GM23248 (cell line): Measurements from ENCODE around the gene RELN. TPM values are rescaled to one million over a fixed set of nuclear protein-coding genes. Genes with fewer than 3 reads are reported as not detected.

ENCODE experiments used
- DNase-seq: peaks from one replicate; pipeline ENCODE4 v3.0.0-alpha.2; 2015
- H2AFZ ChIP-seq: fragments of 200-600 bp; sonication (generic); 2 replicates; pipeline ENCODE4 v1.6.1; 2016; ENCODE audit warnings: antibody characterized with exemption
- H3F3A ChIP-seq: fragments of 200-600 bp; sonication (generic); 2 replicates; pipeline ENCODE4 v1.6.1; 2016; ENCODE audit warnings: mild to moderate bottlenecking, antibody characterized with exemption, mixed run types; ENCODE audit not compliant: insufficient read depth
- H3K27ac ChIP-seq: fragments of 200-600 bp; sonication (generic); 2 replicates; pipeline ENCODE4 v1.5.1; 2016; ENCODE audit warnings: mild to moderate bottlenecking
- H3K27me3 ChIP-seq: fragments of 200-600 bp; sonication (generic); replicated peaks from 2 replicates; pipeline ENCODE4 v1.6.1; 2016; ENCODE audit warnings: mild to moderate bottlenecking; ENCODE audit not compliant: insufficient read depth
- H3K36me3 ChIP-seq: fragments of 200-600 bp; sonication (generic); 2 replicates; pipeline ENCODE4 v1.6.1; 2016; ENCODE audit warnings: low read depth, mild to moderate bottlenecking
- H3K4me1 ChIP-seq: fragments of 200-600 bp; sonication (generic); 2 replicates; pipeline ENCODE4 v1.6.1; 2016; ENCODE audit warnings: mild to moderate bottlenecking; ENCODE audit not compliant: insufficient read depth
- H3K4me2 ChIP-seq: fragments of 200-600 bp; sonication (generic); one replicate; pipeline ENCODE4 v1.6.1; 2016; ENCODE audit warnings: mild to moderate bottlenecking; ENCODE audit not compliant: unreplicated experiment
- H3K4me3 ChIP-seq: fragments of 200-600 bp; sonication (generic); 2 replicates; pipeline ENCODE4 v1.5.1; 2016; ENCODE audit warnings: mild to moderate bottlenecking
- H3K79me2 ChIP-seq: fragments of 200-600 bp; sonication (generic); 2 replicates; pipeline ENCODE4 v1.6.1; 2016; ENCODE audit warnings: mild to moderate bottlenecking; ENCODE audit not compliant: insufficient read depth
- H3K9ac ChIP-seq: fragments of 200-600 bp; sonication (generic); 2 replicates; pipeline ENCODE4 v1.6.1; 2016; ENCODE audit warnings: mild to moderate bottlenecking
- H3K9me2 ChIP-seq: fragments of 200-600 bp; sonication (generic); 2 replicates; pipeline ENCODE4 v1.6.1; 2016; ENCODE audit warnings: mixed run types, mild to moderate bottlenecking, moderate library complexity; ENCODE audit not compliant: insufficient read depth
- H3K9me3 ChIP-seq: fragments of 200-600 bp; sonication (generic); one replicate; pipeline ENCODE4 v1.6.1; 2017; ENCODE audit warnings: low read depth
- H4K20me1 ChIP-seq: fragments of 200-600 bp; sonication (generic); 2 replicates; pipeline ENCODE4 v1.6.0; 2016; ENCODE audit not compliant: insufficient read depth
- EZH2 ChIP-seq: fragments of 200-600 bp; sonication (generic); IDR thresholded peaks from 2 replicates; pipeline ENCODE4 v1.6.1; 2018; ENCODE audit warnings: antibody characterized with exemption, mild to moderate bottlenecking; ENCODE audit not compliant: insufficient read depth, poor library complexity, severe bottlenecking
- EZH2phosphoT487 ChIP-seq: fragments of 200-600 bp; sonication (generic); IDR thresholded peaks from 2 replicates; pipeline ENCODE4 v1.6.1; 2018; ENCODE audit warnings: antibody characterized with exemption, moderate library complexity, mild to moderate bottlenecking, low read depth; ENCODE audit not compliant: insufficient read depth
- WGBS, 2 experiments: methylation state at CpG; one replicate each; pipeline ENCODE4 v1.1.6; 2015 to 2017; ENCODE audit warnings: low lambda C conversion rate in 2 of 2, low coverage in 1 of 2; ENCODE audit errors: missing lambda C conversion rate in 2 of 2; 5-methylcytosine and 5-hydroxymethylcytosine counted together
- in situ Hi-C: fragments of 300-500 bp; cut with MboI; formaldehyde crosslinking; loops from 2 replicates; pipeline ENCODE4 v1.15.0; 2020
- polyA plus RNA-seq: library from polyadenylated mRNA; unstranded; fragments of >200 nt; fragmentation: Nextera tagmentation; extraction: Ambion mirVana; gene quantifications from 2 replicates; pipeline ENCODE4 v1.2.1, GENCODE V29; 2016
- total RNA-seq: library from RNA; depleted of rRNA; stranded (reverse); fragments of >200 nt; shearing (Covaris generic); gene quantifications from 2 replicates; pipeline ENCODE4 v1.2.3, GENCODE V29; 2014

Gene RELN
- total and polyA plus RNA-seq, 2 experiments from 2014 or later: 0.76 to 0.97 TPM

- Histone ChIP-seq H3K4me3 (no peak overlapping the region), H3F3A (peaks cover 9% of the 10 kb centered on the region), H4K20me1 (no peaks in the 10 kb centered on the region), H3K4me2 (no peak overlapping the region), H3K9ac (no peak overlapping the region), H3K79me2 (no peaks in the 10 kb centered on the region), H3K27me3 (no peaks in the 10 kb centered on the region), H3K9me2 (no peaks in the 10 kb centered on the region), H3K9me3 (no peaks in the 10 kb centered on the region), H2AFZ (no peak overlapping the region), H3K36me3 (no peaks in the 10 kb centered on the region), H3K4me1 (peaks cover 16% of the 10 kb centered on the region; the same call in 1 of the 2 replicates), H3K27ac (no peak overlapping the region)
- TF ChIP-seq EZH2phosphoT487 (no peak), EZH2 (no peak)
- no peak for DNase-seq
- in situ Hi-C loops: no loop called here
- WGBS, 2 experiments: 45 to 58% methylated on average over 1 of the region's 1 CpG
These were observed 282.7 kb downstream of the RELN start for GRCh38 chr7:103706805-103707204.

- Histone ChIP-seq H3K27ac (no peak overlapping the region), H3K4me3 (no peak overlapping the region), H3K36me3 (no peaks in the 10 kb centered on the region), H3F3A (peaks cover 9% of the 10 kb centered on the region), H3K4me2 (no peak overlapping the region), H3K27me3 (no peaks in the 10 kb centered on the region), H3K4me1 (peaks cover 9% of the 10 kb centered on the region; the same call in 1 of the 2 replicates), H3K9me2 (no peaks in the 10 kb centered on the region), H2AFZ (no peak overlapping the region), H3K9ac (no peak overlapping the region), H4K20me1 (no peaks in the 10 kb centered on the region), H3K9me3 (no peaks in the 10 kb centered on the region), H3K79me2 (no peaks in the 10 kb centered on the region)
- in situ Hi-C loops: no loop called here
- TF ChIP-seq EZH2phosphoT487: no peak
- no peak for TF ChIP-seq EZH2
- no peak for DNase-seq
- 56 to 57% methylated on average over 3 of the region's 3 CpGs for WGBS, 2 experiments
These were observed 283.9 kb downstream of the RELN start for GRCh38 chr7:103705542-103705941.

GRCh38 chr7:103704701-103705100 is 284.8 kb downstream of the RELN start:
- no peaks in the 10 kb centered on the region for H3K79me2 ChIP-seq
- in situ Hi-C loops: no loop called here
- WGBS, 2 experiments: 6 to 7% methylated on average over 1 of the region's 1 CpG
- H3K9me2 ChIP-seq: no peaks in the 10 kb centered on the region
- H3F3A ChIP-seq: peaks cover 5% of the 10 kb centered on the region; the same call in 1 of the 2 replicates
- no peak overlapping the region for H3K4me2 ChIP-seq
- no peak overlapping the region for H3K9ac ChIP-seq
- H4K20me1 ChIP-seq: no peaks in the 10 kb centered on the region
- H2AFZ ChIP-seq: no peak overlapping the region
- no peak overlapping the region for H3K4me3 ChIP-seq
- 0 out of 2 replicates have a peak, but pooled peaks cover 2% of the 10 kb centered on the region for H3K4me1 ChIP-seq
- H3K27ac ChIP-seq: no peak overlapping the region
- no peaks in the 10 kb centered on the region for H3K27me3 ChIP-seq
- H3K36me3 ChIP-seq: no peaks in the 10 kb centered on the region
- no peak for TF ChIP-seq EZH2phosphoT487
- no peaks in the 10 kb centered on the region for H3K9me3 ChIP-seq
- no peak for DNase-seq

GRCh38 chr7:103702982-103703381 is 286.5 kb downstream of the RELN start:
- Histone ChIP-seq H4K20me1 (no peaks in the 10 kb centered on the region), H3K36me3 (no peaks in the 10 kb centered on the region), H3K27ac (no peak overlapping the region), H3K4me2 (no peak overlapping the region), H3K4me3 (no peak overlapping the region), H3K79me2 (no peaks in the 10 kb centered on the region), H3K9me2 (no peaks in the 10 kb centered on the region), H3K9ac (no peak overlapping the region), H3F3A (peaks cover 5% of the 10 kb centered on the region; the same call in 1 of the 2 replicates), H3K27me3 (no peaks in the 10 kb centered on the region), H2AFZ (no peak overlapping the region), H3K9me3 (no peaks in the 10 kb centered on the region), H3K4me1 (no peaks in the 10 kb centered on the region)
- no peak for TF ChIP-seq EZH2
- no peak for TF ChIP-seq EZH2phosphoT487
- in situ Hi-C loops: no loop called here
- no peak for DNase-seq
- 86 to 88% methylated on average over 3 of the region's 3 CpGs for whole genome bisulfite sequencing, 2 experiments

- H3K9ac ChIP-seq: no peak overlapping the region
- TF ChIP-seq EZH2 (no peak), EZH2phosphoT487 (no peak)
- H3K27ac ChIP-seq: no peak overlapping the region
- no peak overlapping the region for H3K4me3 ChIP-seq
- in situ Hi-C loops: no loop called here
- H3K79me2 ChIP-seq: no peaks in the 10 kb centered on the region
- peak; percentile 14 for DNase-seq
- H3K4me2 ChIP-seq: no peak overlapping the region
- no peaks in the 10 kb centered on the region for H4K20me1 ChIP-seq
- no peaks in the 10 kb centered on the region for H3K4me1 ChIP-seq
- 0 out of 2 replicates have a peak overlapping the region, but pooled peaks have one; percentile 43 for H2AFZ ChIP-seq
- H3K9me3 ChIP-seq: no peaks in the 10 kb centered on the region
- no peaks in the 10 kb centered on the region for H3K9me2 ChIP-seq
- H3K36me3 ChIP-seq: no peaks in the 10 kb centered on the region
- H3K27me3 ChIP-seq: no peaks in the 10 kb centered on the region
- 44 to 49% methylated on average over 3 of the region's 3 CpGs for WGBS, 2 experiments
- H3F3A ChIP-seq: peaks cover 5% of the 10 kb centered on the region; the same call in 1 of the 2 replicates
These were observed 287.0 kb downstream of the RELN start for GRCh38 chr7:103702454-103702853.
